Testis (tissue), 3 donors: ENCODE results near the gene LPP. TPM values are rescaled to one million over a fixed set of nuclear protein-coding genes. Genes with fewer than 3 reads are reported as not detected.

Experiments used
- DNase-seq: peaks from one replicate; pipeline ENCODE4 v3.0.0-alpha.2; 2019
- H3K27ac ChIP-seq, 2 donors: fragments of 200-600 bp; sonication (generic); one replicate each; pipeline ENCODE4 v1.5.1; 2019
- H3K27me3 ChIP-seq: fragments of 200-600 bp; sonication (generic); one replicate; pipeline ENCODE4 v1.5.1; 2019
- H3K36me3 ChIP-seq: fragments of 200-600 bp; sonication (generic); one replicate; pipeline ENCODE4 v1.5.1; 2017; ENCODE audit warnings: low read depth; ENCODE audit errors: missing control alignments
- H3K4me1 ChIP-seq: fragments of 200-600 bp; sonication (generic); one replicate; pipeline ENCODE4 v1.5.1; 2019
- H3K4me3 ChIP-seq, 2 donors: fragments of 200-600 bp; sonication (generic); one replicate each; pipeline ENCODE4 v1.5.1; 2017 to 2019
- H3K9me3 ChIP-seq: fragments of 200-600 bp; sonication (generic); one replicate; pipeline ENCODE4 v1.5.1; 2017
- POLR2A ChIP-seq: fragments of 450-650 bp; IDR thresholded peaks from one replicate; pipeline ENCODE4 v1.6.1; 2017; ENCODE audit warnings: antibody characterized with exemption, mild to moderate bottlenecking, moderate library complexity
- WGBS, 2 donors: methylation state at CpG; one replicate each; pipeline ENCODE4 v1.1.5; 2018; 5-methylcytosine and 5-hydroxymethylcytosine counted together
- intact Hi-C: fragments of 100-400 bp; cut with DNase I; formaldehyde crosslinking; loops from one replicate; pipeline ENCODE4 v1.15.1; 2023; ENCODE audit warnings: low total_unique reads
- polyA plus RNA-seq: library from polyadenylated mRNA; stranded (reverse); fragments of 350-450 nt; fragmentation: Illumina TruSeq; extraction: RNeasy Lipid Tissue Mini Kit (QIAGEN cat#74804); gene quantifications from one replicate; pipeline ENCODE4 v1.2.3, GENCODE V29; 2014; ENCODE audit warnings: low read depth, low replicate concordance; ENCODE audit not compliant: insufficient read depth
- total RNA-seq, 2 donors: library from RNA; depleted of rRNA; stranded (reverse); fragments of >200 nt; gene quantifications; one replicate each; pipeline ENCODE4 v1.2.3, GENCODE V29; 2016
- TF ChIP-seq, protein P1 (sequence below), 3 experiments: fragments of 450-650 bp in 2 of 3; fragments of 200-600 bp in 1 of 3; sonication (generic) in 1 of 3; IDR thresholded peaks; one replicate each; pipeline ENCODE4 v1.5.1; 2016 to 2019; ENCODE audit warnings: antibody characterized with exemption in 3 of 3, mild to moderate bottlenecking in 2 of 3, moderate library complexity in 1 of 3

LPP gene
- total and polyA plus RNA-seq, 3 donors from 2014 or later: 89.9 to 135 (median 132) TPM

GRCh38 chr3:188303823-188304222, 149.9 kb downstream of the LPP start:
- H3K4me1 ChIP-seq: peaks cover 17% of the 10 kb centered on the region
- H3K4me3 ChIP-seq: no peak overlapping the region
- no peak for DNase-seq
- intact Hi-C loops: no loop called here
- TF ChIP-seq, protein P1, sequence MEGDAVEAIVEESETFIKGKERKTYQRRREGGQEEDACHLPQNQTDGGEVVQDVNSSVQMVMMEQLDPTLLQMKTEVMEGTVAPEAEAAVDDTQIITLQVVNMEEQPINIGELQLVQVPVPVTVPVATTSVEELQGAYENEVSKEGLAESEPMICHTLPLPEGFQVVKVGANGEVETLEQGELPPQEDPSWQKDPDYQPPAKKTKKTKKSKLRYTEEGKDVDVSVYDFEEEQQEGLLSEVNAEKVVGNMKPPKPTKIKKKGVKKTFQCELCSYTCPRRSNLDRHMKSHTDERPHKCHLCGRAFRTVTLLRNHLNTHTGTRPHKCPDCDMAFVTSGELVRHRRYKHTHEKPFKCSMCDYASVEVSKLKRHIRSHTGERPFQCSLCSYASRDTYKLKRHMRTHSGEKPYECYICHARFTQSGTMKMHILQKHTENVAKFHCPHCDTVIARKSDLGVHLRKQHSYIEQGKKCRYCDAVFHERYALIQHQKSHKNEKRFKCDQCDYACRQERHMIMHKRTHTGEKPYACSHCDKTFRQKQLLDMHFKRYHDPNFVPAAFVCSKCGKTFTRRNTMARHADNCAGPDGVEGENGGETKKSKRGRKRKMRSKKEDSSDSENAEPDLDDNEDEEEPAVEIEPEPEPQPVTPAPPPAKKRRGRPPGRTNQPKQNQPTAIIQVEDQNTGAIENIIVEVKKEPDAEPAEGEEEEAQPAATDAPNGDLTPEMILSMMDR (IDR thresholded peaks at IDR 0.05): no peak
- TF ChIP-seq POLR2A: no peak
- H3K9me3 ChIP-seq: no peaks in the 10 kb centered on the region
- H3K27ac ChIP-seq: no peak overlapping the region
- no peaks in the 10 kb centered on the region for H3K27me3 ChIP-seq
- H3K36me3 ChIP-seq: no peaks in the 10 kb centered on the region
- 66 to 80% methylated on average over 3 of the region's 3 CpGs for WGBS, 2 donors

DNA sequence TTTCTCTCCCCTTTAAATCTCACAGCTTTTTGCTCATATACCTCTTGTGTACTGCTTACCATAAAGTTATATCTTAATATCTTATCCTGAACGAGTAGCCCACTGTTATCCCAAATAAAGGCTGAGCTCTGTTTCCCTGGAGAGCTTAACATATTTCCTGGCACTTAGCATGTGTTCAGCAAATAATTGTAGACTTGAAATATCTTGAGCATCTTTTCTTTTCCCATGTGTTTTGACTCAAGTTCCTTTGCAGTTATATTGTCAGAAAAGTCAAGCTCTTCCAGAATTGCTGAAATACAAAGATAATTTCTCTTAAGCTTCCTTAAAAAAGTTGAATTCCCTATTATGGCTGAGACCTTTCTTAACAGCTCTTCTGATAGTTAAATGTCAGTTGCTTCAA, 150.5 kb downstream of the LPP start:
- H3K9me3 ChIP-seq: no peaks in the 10 kb centered on the region
- no peak for DNase-seq
- 26 to 38% methylated on average over 1 of the region's 1 CpG for WGBS, 2 donors
- peaks cover 17% of the 10 kb centered on the region for H3K4me1 ChIP-seq
- TF ChIP-seq, protein P1 (IDR thresholded peaks at IDR 0.05): no peak
- TF ChIP-seq POLR2A: no peak
- H3K27me3 ChIP-seq: no peaks in the 10 kb centered on the region
- intact Hi-C loops: no loop called here
- no peak overlapping the region for H3K4me3 ChIP-seq
- no peaks in the 10 kb centered on the region for H3K36me3 ChIP-seq
- no peak overlapping the region for H3K27ac ChIP-seq

GRCh38 chr3:188305220-188305619, 151.3 kb downstream of the LPP start:
- no peak for DNase-seq
- Histone ChIP-seq H3K9me3 (no peaks in the 10 kb centered on the region), H3K4me1 (peaks cover 17% of the 10 kb centered on the region), H3K36me3 (no peaks in the 10 kb centered on the region), H3K27ac (no peak overlapping the region), H3K27me3 (no peaks in the 10 kb centered on the region), H3K4me3 (no peak overlapping the region)
- WGBS, 2 donors: 92 to 97% methylated on average over 2 of the region's 2 CpGs
- intact Hi-C loops: no loop called here
- TF ChIP-seq, protein P1 (IDR thresholded peaks at IDR 0.05): no peak
- TF ChIP-seq POLR2A: no peak

- H3K4me1 ChIP-seq: peaks cover 17% of the 10 kb centered on the region
- DNase-seq: no peak
- H3K36me3 ChIP-seq: no peaks in the 10 kb centered on the region
- 65 to 70% methylated on average over 8 of the region's 8 CpGs for WGBS, 2 donors
- TF ChIP-seq POLR2A: no peak
- TF ChIP-seq, protein P1 (IDR thresholded peaks at IDR 0.05): no peak
- H3K4me3 ChIP-seq: no peak overlapping the region
- no peaks in the 10 kb centered on the region for H3K27me3 ChIP-seq
- no peaks in the 10 kb centered on the region for H3K9me3 ChIP-seq
- intact Hi-C loops: no loop called here
- H3K27ac ChIP-seq: no peak overlapping the region
Measured at GRCh38 chr3:188306435-188307005, 152.6 kb downstream of the LPP start.
